ENCODE measurements around the gene BMF.
"Not testable (repeated sequence)": the region's sequence is repeated elsewhere in the genome, so short reads cannot be mapped to it uniquely, and the experiment has no call there.

Gene BMF, protein sequence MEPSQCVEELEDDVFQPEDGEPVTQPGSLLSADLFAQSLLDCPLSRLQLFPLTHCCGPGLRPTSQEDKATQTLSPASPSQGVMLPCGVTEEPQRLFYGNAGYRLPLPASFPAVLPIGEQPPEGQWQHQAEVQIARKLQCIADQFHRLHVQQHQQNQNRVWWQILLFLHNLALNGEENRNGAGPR

DNA sequence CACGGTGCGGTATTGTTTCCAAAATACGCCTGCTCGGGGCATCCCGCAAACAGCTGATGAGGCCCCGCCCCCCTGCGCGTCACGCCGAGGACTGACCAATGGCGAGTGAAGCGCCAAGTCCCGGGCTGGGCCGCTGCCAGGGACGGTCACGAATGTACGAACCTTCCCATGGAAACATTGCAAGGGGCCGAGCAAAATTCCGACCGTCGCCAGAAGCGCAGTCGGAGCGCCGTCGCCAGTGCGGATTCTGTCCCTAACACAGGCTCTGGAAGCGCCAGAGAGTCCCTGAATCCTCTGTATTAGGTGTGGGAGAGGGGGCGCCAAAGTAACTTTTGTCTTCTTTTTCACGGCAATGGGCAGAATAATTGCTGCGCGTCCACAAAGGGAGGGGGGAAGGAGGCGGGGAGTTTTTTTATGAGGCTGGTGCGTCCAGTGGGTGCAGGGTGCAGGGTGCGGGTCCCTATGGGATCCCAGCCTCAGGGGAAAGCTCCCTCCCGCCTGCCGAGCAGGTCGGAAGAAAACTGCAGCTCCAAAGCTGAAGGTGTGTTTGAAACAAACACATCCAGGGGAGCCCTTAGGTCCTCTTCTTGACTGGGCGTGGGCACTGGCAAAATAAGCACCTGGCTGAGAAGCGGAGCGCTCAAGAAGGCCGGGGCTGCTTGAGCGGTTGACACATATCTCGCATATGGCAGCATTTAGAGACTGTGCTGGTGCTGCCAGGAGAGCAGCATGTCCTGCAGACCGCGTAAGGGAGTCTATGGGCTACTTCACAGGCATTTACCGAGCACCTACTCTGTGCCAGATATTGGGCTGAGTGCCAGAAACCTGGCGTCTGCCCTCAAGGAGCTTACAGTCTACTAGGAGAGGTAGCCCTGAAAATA, at the start of gene BMF:
TSS of gene BMF (minus strand) at position 25 of the 881 bp plus-strand sequence. CDS start 2,793 bp downstream, outside the sequence.
- DNase-seq (peak; percentile 99), ATAC-seq (peak; percentile 62)
- Mint-ChIP-seq H3K27me3 (peaks cover 11% of the 10 kb centered on the region), H3K27ac (peak within 1 kb of the TSS; percentile 80), H3K4me3 (peak within 1 kb of the TSS; percentile 85), H3K9me3 (no peaks in the 10 kb centered on the region), H3K36me3 (ENCODE audit: low read depth) (no peaks in the 10 kb centered on the region), H3K4me1 (peaks cover 44% of the 10 kb centered on the region)

DNA sequence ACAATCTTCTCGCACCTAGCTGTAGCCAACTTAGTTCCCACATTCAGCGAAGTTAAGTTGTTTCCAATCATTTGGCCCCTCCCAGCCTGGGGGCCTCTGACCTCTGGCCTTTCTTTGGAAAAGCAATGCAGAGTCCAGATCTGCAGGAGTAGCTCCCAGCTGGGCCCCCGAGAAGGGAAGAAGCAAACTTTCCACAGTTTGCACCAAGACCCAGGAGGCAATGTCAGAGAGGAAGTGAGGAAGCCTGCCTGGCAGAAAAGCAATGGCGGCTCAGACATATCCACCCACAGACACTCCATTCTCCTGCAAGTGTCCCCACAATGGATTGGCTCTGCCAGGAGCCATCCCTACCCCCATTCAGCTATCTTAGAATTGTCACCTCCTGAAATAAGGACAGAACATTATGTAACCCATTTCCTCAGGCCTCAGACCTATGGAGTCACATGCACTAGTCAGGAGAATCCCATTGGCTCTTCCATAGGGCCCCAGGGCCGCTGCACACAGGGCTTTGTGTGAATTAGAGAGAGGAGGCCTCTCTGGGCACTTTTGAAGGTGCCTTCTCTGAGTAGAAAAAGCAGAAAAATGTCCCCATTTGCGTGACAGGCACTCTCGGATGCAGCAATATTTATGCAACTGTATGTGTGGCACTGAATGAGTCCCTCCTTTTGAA, 49.2 kb upstream of the BMF start:
- ATAC-seq (no peak), DNase-seq (no peak)
- Mint-ChIP-seq H3K9me3 (no peaks in the 10 kb centered on the region), H3K36me3 (ENCODE audit: low read depth) (no peaks in the 10 kb centered on the region), H3K4me3 (no peak overlapping the region), H3K4me1 (no peaks in the 10 kb centered on the region), H3K27ac (no peak overlapping the region), H3K27me3 (no peaks in the 10 kb centered on the region)

DNA sequence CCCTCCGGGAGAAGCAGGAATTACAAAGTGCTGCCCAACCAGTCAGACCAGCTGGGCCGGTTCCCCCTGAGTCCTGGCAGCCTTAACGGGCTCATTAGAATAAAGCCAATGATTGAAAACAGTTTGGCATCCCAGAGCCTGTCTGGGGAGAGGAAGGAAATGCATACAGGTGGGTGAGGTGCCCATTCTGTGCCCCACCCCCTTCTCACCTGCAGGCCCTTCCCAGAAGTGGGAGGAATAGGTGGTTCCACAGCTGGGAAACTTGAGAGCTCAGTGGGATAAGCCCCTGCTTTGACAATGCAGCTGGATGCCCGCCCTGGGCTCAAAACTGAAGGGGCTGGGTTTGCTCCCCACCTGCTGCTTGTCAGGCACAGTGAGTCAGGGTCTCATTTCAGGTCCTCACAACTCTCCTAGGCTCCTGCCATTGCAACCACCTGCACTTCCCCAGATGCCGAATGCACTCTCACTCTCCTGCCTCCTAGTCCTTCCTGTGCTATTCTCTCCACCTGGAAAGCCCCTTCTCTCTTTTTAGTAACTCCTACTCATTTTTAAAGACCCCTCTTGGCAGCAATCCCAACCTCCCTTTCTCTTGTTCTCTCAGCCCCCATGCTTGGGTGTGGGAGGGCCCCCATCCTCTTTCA, 46.7 kb upstream of the BMF start:
- Mint-ChIP-seq H3K27ac (no peak overlapping the region), H3K4me1 (no peaks in the 10 kb centered on the region), H3K36me3 (ENCODE audit: low read depth) (no peaks in the 10 kb centered on the region), H3K27me3 (no peaks in the 10 kb centered on the region), H3K4me3 (no peak overlapping the region), H3K9me3 (no peaks in the 10 kb centered on the region)
- ATAC-seq (no peak), DNase-seq (no peak)

DNA sequence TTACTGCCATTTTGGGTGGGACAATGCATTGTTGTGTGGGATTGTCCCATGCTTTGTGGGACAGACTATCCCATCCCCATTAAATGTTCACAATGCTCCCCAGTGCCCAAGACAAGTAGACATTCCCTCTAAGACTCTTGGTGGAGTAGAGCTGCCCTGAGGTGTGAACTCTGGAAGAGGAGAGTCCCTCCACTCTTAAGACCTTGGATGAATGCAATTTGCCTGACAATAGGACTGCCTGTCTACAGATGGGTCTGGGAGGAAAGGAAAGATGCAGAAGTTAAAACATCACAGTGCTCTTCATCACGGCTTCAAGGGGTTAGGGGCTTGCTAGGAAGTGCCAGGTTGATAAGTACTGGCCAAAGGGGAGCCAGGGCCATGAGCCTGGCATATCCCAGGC, 46.1 kb upstream of the BMF start:
- not testable (repeated sequence) for DNase-seq; ATAC-seq; H3K36me3 Mint-ChIP-seq (ENCODE audit: low read depth); H3K4me3 Mint-ChIP-seq; H3K9me3 Mint-ChIP-seq; H3K4me1 Mint-ChIP-seq; H3K27ac Mint-ChIP-seq; H3K27me3 Mint-ChIP-seq

DNA sequence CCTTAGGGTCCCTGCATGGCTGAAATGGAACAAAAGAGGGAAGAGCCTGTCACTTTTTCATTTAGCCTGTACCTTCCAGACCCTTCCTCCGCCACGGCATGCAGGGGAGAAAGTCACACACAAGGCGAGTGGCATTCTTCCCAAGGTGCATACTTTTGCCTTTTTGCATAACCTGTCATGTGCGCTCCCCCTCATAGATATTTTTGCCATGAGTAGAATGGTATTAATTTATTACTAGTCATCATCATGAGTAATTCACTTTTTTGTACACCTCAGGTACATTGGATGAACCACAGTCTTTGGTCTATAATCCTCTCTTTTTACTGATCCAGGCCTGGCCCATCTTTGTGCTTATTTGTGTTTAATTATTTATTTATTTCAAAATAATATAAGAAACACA, 43.3 kb upstream of the BMF start:
- peaks cover 2% of the 10 kb centered on the region for H3K27me3 Mint-ChIP-seq
- no peak overlapping the region for H3K27ac Mint-ChIP-seq
- no peaks in the 10 kb centered on the region for H3K9me3 Mint-ChIP-seq
- H3K36me3 Mint-ChIP-seq (ENCODE audit: low read depth) = no peaks in the 10 kb centered on the region
- DNase-seq = no peak
- no peak overlapping the region for H3K4me3 Mint-ChIP-seq
- H3K4me1 Mint-ChIP-seq = no peaks in the 10 kb centered on the region
- no peak for ATAC-seq

DNA sequence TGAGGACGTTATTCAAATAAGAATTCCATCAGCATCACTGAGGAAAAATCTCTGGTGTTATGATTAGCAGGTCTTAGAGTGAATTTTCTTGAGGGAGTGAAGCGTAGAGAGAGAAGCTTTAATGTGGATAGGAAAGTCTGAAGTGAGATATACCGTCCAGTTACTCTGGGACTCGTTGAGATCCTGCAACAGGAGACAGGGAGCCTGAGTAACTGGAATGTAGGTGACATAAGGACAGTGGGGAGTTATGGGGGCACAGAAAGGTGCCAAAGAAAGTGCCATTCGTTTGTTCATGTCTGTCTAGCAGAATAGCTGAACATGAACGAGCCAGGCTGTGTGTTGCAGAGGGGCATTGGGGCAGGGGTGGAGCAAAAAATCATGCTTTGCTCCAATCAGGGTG, 42.8 kb upstream of the BMF start:
- no peak overlapping the region for H3K4me3 Mint-ChIP-seq
- no peak overlapping the region for H3K27ac Mint-ChIP-seq
- H3K9me3 Mint-ChIP-seq = no peaks in the 10 kb centered on the region
- H3K4me1 Mint-ChIP-seq = no peaks in the 10 kb centered on the region
- peaks cover 2% of the 10 kb centered on the region for H3K27me3 Mint-ChIP-seq
- ATAC-seq = no peak
- no peak for DNase-seq
- H3K36me3 Mint-ChIP-seq (ENCODE audit: low read depth) = no peaks in the 10 kb centered on the region

DNA sequence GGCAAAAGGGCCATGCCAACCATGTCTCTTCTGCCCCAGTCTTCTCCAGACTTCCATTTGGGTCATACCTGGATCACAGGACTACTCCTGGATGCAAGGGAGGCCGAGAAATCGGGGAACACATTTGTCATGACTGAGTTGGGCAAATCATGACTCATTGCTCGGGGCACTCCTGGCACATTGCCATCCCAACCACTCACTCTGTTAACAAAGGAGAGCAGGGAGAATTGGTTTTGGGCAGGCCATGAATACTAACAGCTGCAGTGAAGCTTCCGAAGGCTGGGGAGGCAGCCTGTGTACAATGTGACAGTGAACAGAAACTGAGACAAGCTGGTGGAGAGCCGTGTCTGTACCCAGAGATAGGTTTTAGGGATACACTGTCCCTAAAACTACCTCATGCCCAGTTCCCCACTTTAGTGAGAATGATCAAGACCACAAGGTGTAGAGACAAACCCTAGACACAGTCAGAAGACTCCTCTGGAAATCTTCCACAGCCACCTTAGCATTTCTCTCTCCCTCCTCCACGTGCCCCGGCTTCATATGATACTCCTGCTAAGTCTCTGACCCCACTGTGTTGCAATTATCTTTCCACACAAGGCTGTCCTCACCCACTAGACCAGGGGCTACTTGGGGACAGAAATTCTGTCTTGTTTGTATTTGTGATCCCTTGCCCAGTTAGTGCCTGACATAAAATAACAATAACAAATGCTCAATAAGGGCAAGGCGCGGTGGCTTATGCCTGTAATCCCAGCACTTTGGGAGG, 41.7 kb upstream of the BMF start:
- ATAC-seq (no peak), DNase-seq (no peak)
- H3K4me3 Mint-ChIP-seq = no peak overlapping the region
- H3K36me3 Mint-ChIP-seq (ENCODE audit: low read depth) = no peaks in the 10 kb centered on the region
- peaks cover 2% of the 10 kb centered on the region for H3K27me3 Mint-ChIP-seq
- H3K27ac Mint-ChIP-seq = no peak overlapping the region
- no peaks in the 10 kb centered on the region for H3K9me3 Mint-ChIP-seq
- H3K4me1 Mint-ChIP-seq = no peaks in the 10 kb centered on the region

DNA sequence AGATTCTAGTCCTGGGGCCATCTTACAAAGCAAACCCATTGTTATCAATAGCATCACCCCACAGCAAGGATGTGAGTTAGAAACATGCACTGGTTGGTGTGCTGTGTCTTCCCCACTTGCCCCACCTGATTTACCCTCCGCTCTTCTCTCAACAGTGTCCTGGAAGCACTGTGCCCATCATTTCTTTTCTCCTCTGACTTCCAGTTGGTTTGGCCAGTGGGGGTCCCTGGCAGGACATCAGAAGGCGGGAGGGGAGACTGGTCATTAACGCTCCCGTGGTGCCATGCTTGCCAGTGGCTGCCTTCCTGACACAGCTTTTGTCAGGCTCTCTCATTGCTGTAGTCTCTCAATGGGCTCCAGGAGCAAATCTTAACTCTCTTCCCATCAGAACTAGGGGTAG, 40.7 kb upstream of the BMF start:
- H3K27ac Mint-ChIP-seq = no peak overlapping the region
- H3K9me3 Mint-ChIP-seq = no peaks in the 10 kb centered on the region
- no peaks in the 10 kb centered on the region for H3K36me3 Mint-ChIP-seq (ENCODE audit: low read depth)
- no peaks in the 10 kb centered on the region for H3K4me1 Mint-ChIP-seq
- H3K27me3 Mint-ChIP-seq = peaks cover 2% of the 10 kb centered on the region
- no peak for DNase-seq
- no peak overlapping the region for H3K4me3 Mint-ChIP-seq
- no peak for ATAC-seq

DNA sequence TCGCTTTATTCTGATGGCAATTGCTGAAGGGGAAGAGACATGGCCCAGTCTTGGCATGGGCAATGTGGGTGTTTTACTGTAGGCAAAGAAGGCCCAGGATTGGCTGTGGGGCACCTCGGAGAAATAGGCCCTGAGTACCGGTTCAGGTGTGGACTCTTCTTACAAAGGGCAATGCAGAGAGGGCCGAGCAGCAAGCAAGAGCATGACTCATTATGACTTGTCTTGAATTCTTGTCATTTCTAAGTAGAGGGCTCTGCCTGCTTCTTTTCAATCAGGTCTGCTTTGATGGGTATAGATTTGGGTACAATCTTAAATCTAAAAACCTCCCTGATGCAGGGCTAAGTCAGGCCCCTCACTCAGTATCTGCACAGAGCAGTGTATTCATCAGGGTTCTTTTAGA, 37.4 kb upstream of the BMF start:
- peak; percentile 24 for ATAC-seq
- peaks cover 2% of the 10 kb centered on the region for H3K27me3 Mint-ChIP-seq

DNA sequence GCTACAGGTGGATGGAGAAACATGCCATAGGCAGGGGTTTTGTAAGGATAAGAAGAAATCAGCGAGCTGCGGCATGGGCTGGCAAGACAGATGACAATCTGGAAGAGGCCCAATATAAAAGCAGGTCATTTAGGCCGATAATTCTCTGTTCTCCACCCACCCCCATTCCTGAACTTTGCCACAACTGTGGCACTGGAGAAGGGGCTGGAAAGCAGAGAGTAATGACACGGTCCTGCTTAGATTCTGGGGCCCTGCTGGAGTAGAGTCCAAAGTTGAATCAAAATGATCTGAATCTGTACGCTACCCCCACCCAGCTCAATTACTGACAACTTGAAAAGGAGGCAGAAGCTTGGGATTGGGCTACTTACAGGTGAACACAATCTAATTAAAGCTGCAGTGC, 33.7 kb upstream of the BMF start:
- Mint-ChIP-seq H3K9me3 (no peaks in the 10 kb centered on the region), H3K4me1 (no peaks in the 10 kb centered on the region), H3K36me3 (ENCODE audit: low read depth) (no peaks in the 10 kb centered on the region), H3K27ac (no peak overlapping the region), H3K4me3 (no peak overlapping the region), H3K27me3 (no peaks in the 10 kb centered on the region)
- ATAC-seq (no peak), DNase-seq (no peak)

More for the DNA sequence above, 37.4 kb upstream of the BMF start:
- H3K27ac Mint-ChIP-seq = no peak overlapping the region
- H3K4me1 Mint-ChIP-seq = no peaks in the 10 kb centered on the region
- H3K9me3 Mint-ChIP-seq = no peaks in the 10 kb centered on the region
- no peak for DNase-seq
- no peak overlapping the region for H3K4me3 Mint-ChIP-seq
- H3K36me3 Mint-ChIP-seq (ENCODE audit: low read depth) = no peaks in the 10 kb centered on the region

DNA sequence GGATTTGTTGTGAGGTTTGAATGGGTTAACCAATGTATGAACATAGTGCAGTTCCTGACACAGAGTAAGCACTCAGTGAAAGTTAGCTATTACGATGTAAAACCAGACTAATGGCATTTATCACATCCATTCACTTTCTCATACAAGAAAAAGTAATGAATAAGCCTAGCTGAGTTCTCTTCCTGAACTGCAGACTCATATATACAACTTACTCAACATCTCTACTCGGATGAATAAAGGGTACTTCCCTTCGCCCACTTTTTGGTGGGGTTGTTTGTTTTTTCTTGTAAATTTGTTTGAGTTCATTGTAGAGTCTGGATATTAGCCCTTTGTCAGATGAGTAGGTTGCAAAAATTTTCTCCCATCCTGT, 29.5 kb upstream of the BMF start:
- not testable (repeated sequence) for ATAC-seq; H3K36me3 Mint-ChIP-seq (ENCODE audit: low read depth); H3K27me3 Mint-ChIP-seq; DNase-seq; H3K4me3 Mint-ChIP-seq; H3K9me3 Mint-ChIP-seq; H3K4me1 Mint-ChIP-seq; H3K27ac Mint-ChIP-seq

DNA sequence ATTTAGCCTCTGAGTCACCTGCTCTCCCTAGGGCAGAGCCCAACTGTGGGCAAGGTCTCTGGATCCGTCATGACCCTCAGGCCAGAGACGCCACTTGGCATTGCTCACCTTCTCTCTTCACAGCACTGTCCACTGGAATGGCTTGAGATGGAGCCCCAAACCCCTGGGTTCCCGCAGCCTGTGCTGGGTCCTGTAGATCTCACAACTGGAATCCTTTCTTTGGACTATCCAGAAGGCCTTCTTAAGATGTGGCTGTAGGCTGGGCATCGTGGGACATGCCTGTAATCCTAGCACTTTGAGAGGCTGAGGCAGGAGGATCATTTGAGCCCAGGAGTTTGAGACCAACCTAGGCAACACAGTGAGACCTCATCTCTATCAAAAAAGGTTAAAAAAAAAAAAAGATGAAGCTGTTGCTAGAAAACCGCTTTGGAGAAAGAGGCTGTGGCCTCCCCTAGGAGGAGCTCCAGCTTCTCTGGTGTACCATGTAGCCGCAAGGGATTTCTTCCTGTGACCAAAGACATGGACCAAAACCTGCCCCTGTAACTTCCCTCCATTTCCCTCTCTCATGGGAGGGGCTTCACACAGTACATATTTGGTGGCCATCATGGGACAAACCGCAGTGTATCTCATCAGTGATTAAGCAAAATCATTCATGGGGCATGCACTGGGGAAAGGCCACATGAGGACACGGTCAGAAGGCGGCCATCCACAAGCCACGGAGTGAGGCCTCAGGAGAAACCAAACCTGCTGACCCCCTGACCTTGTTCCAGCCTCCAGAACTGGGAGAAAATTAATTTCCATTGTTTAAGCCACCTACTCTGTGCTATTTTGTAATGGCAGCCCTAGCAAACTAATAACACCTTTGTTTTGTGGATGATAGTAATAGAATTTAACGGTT, 28.9 kb upstream of the BMF start:
- Mint-ChIP-seq H3K27ac (no peak overlapping the region), H3K4me3 (no peak overlapping the region), H3K36me3 (ENCODE audit: low read depth) (no peaks in the 10 kb centered on the region), H3K27me3 (no peaks in the 10 kb centered on the region), H3K9me3 (no peaks in the 10 kb centered on the region), H3K4me1 (no peaks in the 10 kb centered on the region)
- ATAC-seq = no peak
- DNase-seq = no peak

DNA sequence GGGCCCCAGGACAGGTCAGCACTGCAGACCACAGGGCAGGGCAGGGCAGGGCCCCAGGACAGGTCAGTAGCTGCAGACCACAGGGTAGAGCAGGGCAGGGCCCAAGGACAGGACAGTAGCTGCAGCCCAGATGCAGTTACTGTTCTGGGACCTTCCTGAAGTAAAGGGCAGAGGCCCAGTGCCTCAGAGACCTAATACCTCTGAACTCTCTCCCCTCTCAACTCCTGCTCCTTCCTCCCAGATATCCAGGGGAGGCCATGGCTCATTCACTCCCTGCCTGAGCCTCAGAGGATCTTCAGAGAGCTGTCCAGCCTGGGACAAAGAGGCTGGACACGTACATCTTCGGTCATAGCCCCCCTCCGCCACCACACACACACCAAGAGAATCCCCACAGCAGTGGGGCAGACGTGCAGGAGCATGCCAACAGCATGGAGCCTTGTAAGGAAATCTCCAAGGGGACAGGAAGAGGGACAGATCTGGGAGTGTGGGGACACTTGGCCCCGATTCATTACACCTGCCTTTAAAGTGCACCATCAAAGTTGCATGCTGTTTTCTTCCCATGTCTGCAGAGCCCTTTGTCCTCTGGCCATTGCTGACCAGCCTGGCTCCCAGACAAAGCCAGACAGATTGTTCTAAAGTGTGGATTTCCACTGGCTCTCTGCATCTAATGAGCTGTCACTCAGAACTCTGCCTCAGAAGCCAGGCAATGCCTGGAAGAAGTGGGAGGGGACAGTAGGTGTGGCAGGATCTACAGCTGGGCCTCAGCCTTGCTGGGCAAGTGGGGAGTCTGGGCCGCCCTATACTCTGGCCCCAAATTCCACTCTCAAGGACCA, 28.0 kb upstream of the BMF start:
- DNase-seq (no peak), ATAC-seq (no peak)
- Mint-ChIP-seq H3K4me3 (no peak overlapping the region), H3K36me3 (ENCODE audit: low read depth) (no peaks in the 10 kb centered on the region), H3K9me3 (no peaks in the 10 kb centered on the region), H3K4me1 (no peaks in the 10 kb centered on the region), H3K27me3 (no peaks in the 10 kb centered on the region), H3K27ac (no peak overlapping the region)

All from activated naive CD8-positive, alpha-beta T cell treated with anti-CD3 and anti-CD28 coated beads, Interleukin-2, amount 50 U/mL, for 24 hours (primary cell).